ENCODE data around the gene PRSS8. TPM values are rescaled to one million over a fixed set of nuclear protein-coding genes. Genes with fewer than 3 reads are reported as not detected.

Gene PRSS8
- total RNA-seq, 4 donors from 2014 or later: 0.20 TPM; not detected in 3

DNA sequence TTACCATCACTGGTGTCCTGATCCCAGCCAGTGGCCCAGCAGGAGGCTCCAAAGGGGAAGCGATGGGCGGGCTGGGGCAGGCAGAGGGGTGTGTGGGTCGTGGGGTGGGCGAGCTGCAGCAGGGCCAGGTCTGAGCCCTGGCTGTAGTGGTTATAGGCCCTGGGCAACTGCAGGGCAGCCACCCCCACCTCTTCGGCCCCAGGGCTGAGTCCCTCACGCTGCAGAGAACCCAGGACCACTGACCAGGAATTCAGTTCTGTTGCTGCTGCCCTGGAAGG lies 49.0 kb downstream of the PRSS8 start:
- no peaks in the 10 kb centered on the region for H3K9me3 ChIP-seq
- H3K36me3 ChIP-seq: peaks cover 0 to 98% (median 0%) of the 10 kb centered on the region in 3 donors
- no peak overlapping the region for H3K4me3 ChIP-seq
- 83 to 88% methylated on average over 6 of the region's 6 CpGs for WGBS, 2 donors
- TF ChIP-seq EP300 (IDR thresholded peaks at IDR 0.05): no peak
- TF ChIP-seq, protein P1, sequence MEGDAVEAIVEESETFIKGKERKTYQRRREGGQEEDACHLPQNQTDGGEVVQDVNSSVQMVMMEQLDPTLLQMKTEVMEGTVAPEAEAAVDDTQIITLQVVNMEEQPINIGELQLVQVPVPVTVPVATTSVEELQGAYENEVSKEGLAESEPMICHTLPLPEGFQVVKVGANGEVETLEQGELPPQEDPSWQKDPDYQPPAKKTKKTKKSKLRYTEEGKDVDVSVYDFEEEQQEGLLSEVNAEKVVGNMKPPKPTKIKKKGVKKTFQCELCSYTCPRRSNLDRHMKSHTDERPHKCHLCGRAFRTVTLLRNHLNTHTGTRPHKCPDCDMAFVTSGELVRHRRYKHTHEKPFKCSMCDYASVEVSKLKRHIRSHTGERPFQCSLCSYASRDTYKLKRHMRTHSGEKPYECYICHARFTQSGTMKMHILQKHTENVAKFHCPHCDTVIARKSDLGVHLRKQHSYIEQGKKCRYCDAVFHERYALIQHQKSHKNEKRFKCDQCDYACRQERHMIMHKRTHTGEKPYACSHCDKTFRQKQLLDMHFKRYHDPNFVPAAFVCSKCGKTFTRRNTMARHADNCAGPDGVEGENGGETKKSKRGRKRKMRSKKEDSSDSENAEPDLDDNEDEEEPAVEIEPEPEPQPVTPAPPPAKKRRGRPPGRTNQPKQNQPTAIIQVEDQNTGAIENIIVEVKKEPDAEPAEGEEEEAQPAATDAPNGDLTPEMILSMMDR (IDR thresholded peaks at IDR 0.05): no peak
- H3K27ac ChIP-seq: no peak overlapping the region
- DNase-seq (ENCODE audit: low spot score in 2 of 2): no peak
- peaks cover 0 to 14% (median 0%) of the 10 kb centered on the region in 4 donors for H3K4me1 ChIP-seq
- H3K27me3 ChIP-seq: no peaks in the 10 kb centered on the region

DNA sequence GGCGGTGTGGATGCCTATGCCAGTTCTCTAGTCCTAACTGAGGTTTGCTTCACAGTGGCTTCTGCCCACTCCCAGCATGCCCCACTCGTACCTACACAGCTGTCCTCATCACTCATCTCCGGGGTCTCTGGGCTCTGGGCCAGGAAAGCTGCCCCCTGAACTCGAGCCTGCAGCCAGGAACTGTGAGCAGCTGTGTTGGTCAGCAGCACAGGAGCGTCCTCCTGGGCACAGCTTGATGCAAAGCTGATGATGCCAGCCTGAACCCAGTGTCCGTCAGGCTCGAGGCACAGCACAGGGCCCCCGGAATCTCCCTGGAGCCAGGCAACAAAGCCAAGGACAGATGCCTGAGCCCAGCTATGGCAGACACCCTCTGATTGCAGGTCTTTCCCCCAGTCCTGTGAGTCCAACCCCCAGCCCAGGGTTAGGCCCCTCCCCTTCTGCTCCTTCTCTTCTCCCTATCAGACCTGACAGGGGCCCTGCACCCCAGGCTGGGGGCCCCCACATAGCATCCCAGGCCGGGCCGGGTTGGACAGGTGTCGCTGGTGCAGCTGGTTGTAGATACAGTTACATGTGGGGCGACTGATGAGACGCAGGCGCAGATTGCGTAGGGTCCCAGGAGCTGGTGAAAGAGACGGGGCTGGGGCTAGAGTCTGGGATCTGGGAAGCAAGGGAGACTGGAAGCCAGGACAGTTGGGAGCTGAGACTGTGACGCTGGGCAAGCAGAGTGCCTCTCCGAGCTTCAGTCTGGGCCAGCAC lies 49.5 kb downstream of the PRSS8 start:
- Histone ChIP-seq H3K27ac (no peak overlapping the region), H3K4me1 (peaks cover 0 to 19% (median 0%) of the 10 kb centered on the region in 4 donors), H3K9me3 (no peaks in the 10 kb centered on the region), H3K36me3 (peaks cover 0 to 98% (median 0%) of the 10 kb centered on the region in 3 donors), H3K27me3 (no peaks in the 10 kb centered on the region), H3K4me3 (no peak overlapping the region)
- TF ChIP-seq EP300 (IDR thresholded peaks at IDR 0.05) (no peak), POLR2A (IDR thresholded peaks at IDR 0.05) (no peak)
- TF ChIP-seq, protein P1 (IDR thresholded peaks at IDR 0.05): no peak
- 75 to 83% methylated on average over 14 to 18 of the region's 18 CpGs for WGBS, 2 donors
- DNase-seq (ENCODE audit: low spot score in 2 of 2): no peak

DNA sequence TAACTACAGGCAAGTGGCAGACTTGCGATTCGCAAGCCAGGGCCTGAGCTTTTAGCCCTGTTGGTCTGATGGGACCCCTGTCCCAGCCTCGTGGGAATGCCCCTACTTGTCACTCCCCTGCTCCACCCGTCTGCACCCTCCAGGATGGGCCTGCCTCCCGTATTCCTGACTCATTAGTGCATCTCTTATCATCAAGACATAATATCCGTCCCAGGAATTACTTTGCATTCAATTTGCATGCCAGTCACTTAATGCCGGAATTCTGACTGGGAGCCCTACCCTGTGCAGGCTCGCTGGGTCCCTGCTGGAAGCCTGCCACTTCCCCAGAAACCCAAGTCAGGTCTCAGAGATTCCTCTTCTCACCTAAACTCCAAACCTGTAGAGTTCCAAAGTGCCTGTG lies 50.1 kb downstream of the PRSS8 start:
- H3K9me3 ChIP-seq: no peaks in the 10 kb centered on the region
- no peak overlapping the region for H3K4me3 ChIP-seq
- H3K36me3 ChIP-seq: peaks cover 0 to 98% (median 0%) of the 10 kb centered on the region in 3 donors
- TF ChIP-seq POLR2A (IDR thresholded peaks at IDR 0.05) (no peak), EP300 (IDR thresholded peaks at IDR 0.05) (no peak)
- TF ChIP-seq, protein P1 (IDR thresholded peaks at IDR 0.05): no peak
- DNase-seq (ENCODE audit: low spot score in 2 of 2): no peak
- H3K27me3 ChIP-seq: no peaks in the 10 kb centered on the region
- H3K4me1 ChIP-seq: peaks cover 0 to 25% (median 0%) of the 10 kb centered on the region in 4 donors
- no peak overlapping the region for H3K27ac ChIP-seq
- 82 to 86% methylated on average over 8 of the region's 8 CpGs for WGBS, 2 donors

DNA sequence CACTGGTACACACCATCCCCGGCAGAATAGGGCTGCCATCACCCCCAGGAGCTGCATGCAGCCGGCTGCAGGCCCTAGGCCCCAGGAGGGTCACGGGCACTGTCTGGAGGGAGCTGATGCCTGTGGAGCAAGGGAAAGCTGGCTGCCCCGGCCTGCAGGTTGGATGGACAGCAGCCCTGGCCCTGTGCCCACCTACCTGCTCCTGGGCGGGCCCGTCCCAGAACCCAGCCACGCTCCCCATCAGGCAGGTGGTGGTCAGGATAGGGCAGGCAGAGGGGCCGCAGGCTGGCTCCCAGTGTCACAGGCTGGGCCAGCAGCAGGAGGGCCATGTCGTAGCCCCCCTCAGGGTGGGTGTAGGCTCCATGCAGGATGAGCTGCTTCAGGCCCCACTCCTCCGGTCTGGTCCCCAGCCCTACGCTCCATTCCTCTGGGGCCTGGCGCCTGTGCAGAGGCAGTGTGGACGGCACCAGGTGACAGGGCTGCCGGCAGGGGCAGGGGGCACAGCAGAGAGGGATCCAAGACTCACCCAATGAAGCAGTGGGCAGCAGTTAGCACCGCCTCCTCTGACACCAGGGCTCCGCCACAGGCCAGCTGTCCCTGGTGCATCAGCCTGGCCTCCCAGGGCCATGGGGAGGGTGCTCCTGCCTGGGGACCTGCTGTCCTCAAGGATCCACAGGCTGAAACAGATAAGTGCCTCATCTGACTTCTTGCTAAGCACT lies 50.8 kb downstream of the PRSS8 start:
- Histone ChIP-seq H3K27ac (no peak overlapping the region), H3K36me3 (peaks cover 0 to 99% (median 0%) of the 10 kb centered on the region in 3 donors), H3K4me3 (no peak overlapping the region), H3K4me1 (peaks cover 0 to 25% (median 0%) of the 10 kb centered on the region in 4 donors), H3K9me3 (no peaks in the 10 kb centered on the region), H3K27me3 (no peaks in the 10 kb centered on the region)
- TF ChIP-seq POLR2A (IDR thresholded peaks at IDR 0.05) (no peak), EP300 (IDR thresholded peaks at IDR 0.05) (no peak)
- TF ChIP-seq, protein P1 (IDR thresholded peaks at IDR 0.05): no peak
- no peak for DNase-seq (ENCODE audit: low spot score in 2 of 2)
- WGBS, 2 donors: 73 to 74% methylated on average over 4 to 12 of the region's 16 CpGs

DNA sequence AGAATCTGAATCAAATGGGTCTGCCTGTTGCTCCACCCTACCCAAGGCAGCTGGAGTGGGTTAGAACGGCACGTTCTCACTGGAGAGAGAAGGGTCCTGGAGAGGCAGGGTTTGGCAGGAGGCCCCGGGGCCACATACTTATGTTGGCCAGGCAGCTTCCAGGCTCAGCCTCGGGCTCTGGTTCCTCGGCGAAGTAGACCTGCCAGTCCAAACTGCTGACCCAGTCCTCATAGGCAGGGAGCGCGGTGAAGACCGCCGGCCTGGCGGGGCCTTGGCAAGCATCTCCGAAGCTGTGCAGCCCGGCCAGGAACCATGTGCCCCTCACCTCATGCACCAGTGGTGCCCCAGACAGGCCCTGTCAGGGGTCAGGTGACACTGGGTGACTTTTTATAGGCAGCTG lies 51.5 kb downstream of the PRSS8 start:
- no peak overlapping the region for H3K4me3 ChIP-seq
- no peak for DNase-seq (ENCODE audit: low spot score in 2 of 2)
- H3K27me3 ChIP-seq: no peaks in the 10 kb centered on the region
- peaks cover 0 to 25% (median 0%) of the 10 kb centered on the region in 4 donors for H3K4me1 ChIP-seq
- no peak for TF ChIP-seq POLR2A (IDR thresholded peaks at IDR 0.05)
- TF ChIP-seq EP300 (IDR thresholded peaks at IDR 0.05): no peak
- TF ChIP-seq, protein P1 (IDR thresholded peaks at IDR 0.05): no peak
- WGBS, 2 donors: 58 to 85% methylated on average over 2 to 13 of the region's 13 CpGs
- H3K9me3 ChIP-seq: no peaks in the 10 kb centered on the region
- H3K36me3 ChIP-seq: peaks cover 0 to 99% (median 0%) of the 10 kb centered on the region in 3 donors
- H3K27ac ChIP-seq: no peak overlapping the region
